H9 (cell line): ENCODE measurements around the gene MYLK3. TPM values are rescaled to one million over a fixed set of nuclear protein-coding genes. Genes with fewer than 3 reads are reported as not detected.

Source experiments
- DNase-seq: peaks from one replicate; pipeline ENCODE4 v3.0.0-alpha.2; 2017
- H2AFZ ChIP-seq: one replicate; pipeline ENCODE4 v1.6.1; 2013; ENCODE audit warnings: mild to moderate bottlenecking, low read length, control low read depth, moderate library complexity
- H2AK5ac ChIP-seq: 2 replicates; pipeline ENCODE4 v1.6.1; 2013; ENCODE audit warnings: low read length, control low read depth, mixed read lengths; ENCODE audit not compliant: insufficient read length
- H2BK120ac ChIP-seq: one replicate; pipeline ENCODE4 v1.6.1; 2013; ENCODE audit warnings: low read depth, mild to moderate bottlenecking, low read length, control low read depth, inconsistent platforms; ENCODE audit not compliant: poor library complexity, severe bottlenecking
- H2BK12ac ChIP-seq: 2 replicates; pipeline ENCODE4 v1.6.1; 2013; ENCODE audit warnings: low read length, control low read depth, mixed read lengths, low read depth; ENCODE audit not compliant: insufficient read length
- H2BK15ac ChIP-seq: 2 replicates; pipeline ENCODE4 v1.6.1; 2013; ENCODE audit warnings: low read depth, low read length, control low read depth
- H2BK20ac ChIP-seq: one replicate; pipeline ENCODE4 v1.6.1; 2013; ENCODE audit warnings: low read depth, mild to moderate bottlenecking, low read length, control low read depth, inconsistent platforms; ENCODE audit not compliant: poor library complexity, severe bottlenecking
- H2BK5ac ChIP-seq: 2 replicates; pipeline ENCODE4 v1.6.1; 2013; ENCODE audit warnings: low read length, control low read depth, mixed read lengths; ENCODE audit not compliant: insufficient read length
- H3K14ac ChIP-seq: 2 replicates; pipeline ENCODE4 v1.6.1; 2013; ENCODE audit warnings: low read length, control low read depth; ENCODE audit not compliant: insufficient read depth
- H3K18ac ChIP-seq: 2 replicates; pipeline ENCODE4 v1.6.1; 2013; ENCODE audit warnings: low read depth, mild to moderate bottlenecking, mixed read lengths, low read length, control low read depth; ENCODE audit not compliant: insufficient read length
- H3K23ac ChIP-seq: 2 replicates; pipeline ENCODE4 v1.6.1; 2013; ENCODE audit warnings: low read length, control low read depth, mixed read lengths, low read depth; ENCODE audit not compliant: insufficient read length
- H3K23me2 ChIP-seq: 2 replicates; pipeline ENCODE4 v1.6.1; 2013; ENCODE audit warnings: low read depth, mild to moderate bottlenecking, mixed read lengths, low read length, control low read depth; ENCODE audit not compliant: insufficient read length, poor library complexity, severe bottlenecking
- H3K27ac ChIP-seq: 2 replicates; pipeline ENCODE4 v1.5.1; 2013; ENCODE audit warnings: low read length, control low read depth, mixed read lengths, low read depth; ENCODE audit not compliant: insufficient read length
- H3K27me3 ChIP-seq: 2 replicates; pipeline ENCODE4 v1.6.1; 2013; ENCODE audit warnings: low read length, control low read depth, inconsistent platforms; ENCODE audit not compliant: insufficient read depth
- H3K4ac ChIP-seq: 2 replicates; pipeline ENCODE4 v1.6.1; 2013; ENCODE audit warnings: low read depth, mild to moderate bottlenecking, control low read depth, inconsistent platforms, low read length, moderate library complexity
- H3K4me1 ChIP-seq: 2 replicates; pipeline ENCODE4 v1.6.1; 2013; ENCODE audit warnings: low read length, control low read depth, inconsistent platforms; ENCODE audit not compliant: insufficient read depth
- H3K4me2 ChIP-seq: 2 replicates; pipeline ENCODE4 v1.6.1; 2013; ENCODE audit warnings: low read length, control low read depth, mixed read lengths; ENCODE audit not compliant: insufficient read length, insufficient read depth
- H3K56ac ChIP-seq: 2 replicates; pipeline ENCODE4 v1.6.1; 2013; ENCODE audit warnings: low read depth, mild to moderate bottlenecking, mixed read lengths, low read length, control low read depth; ENCODE audit not compliant: insufficient read length
- H3K79me1 ChIP-seq: 2 replicates; pipeline ENCODE4 v1.6.1; 2013; ENCODE audit warnings: low read depth, mild to moderate bottlenecking, moderate library complexity, low read length, control low read depth, inconsistent platforms; ENCODE audit not compliant: insufficient read depth, poor library complexity, severe bottlenecking
- H3K79me2 ChIP-seq: 2 replicates; pipeline ENCODE4 v1.6.1; 2013; ENCODE audit warnings: low read length, control low read depth, inconsistent platforms; ENCODE audit not compliant: insufficient read depth
- H3K9ac ChIP-seq: 2 replicates; pipeline ENCODE4 v1.6.1; 2013; ENCODE audit warnings: low read length, control low read depth, mixed read lengths; ENCODE audit not compliant: insufficient read length; ENCODE audit errors: extremely low read depth
- H3K9me3 ChIP-seq: one replicate; pipeline ENCODE4 v1.6.1; 2013; ENCODE audit warnings: low read depth, low read length, inconsistent platforms; ENCODE audit not compliant: control insufficient read depth
- H3T11ph ChIP-seq: one replicate; pipeline ENCODE4 v1.6.1; 2013; ENCODE audit warnings: mild to moderate bottlenecking, low read length, control low read depth, inconsistent platforms
- H4K20me1 ChIP-seq: one replicate; pipeline ENCODE4 v1.6.1; 2013; ENCODE audit not compliant: control insufficient read depth, insufficient read length, insufficient read depth
- H4K5ac ChIP-seq: 2 replicates; pipeline ENCODE4 v1.6.1; 2013; ENCODE audit warnings: low read depth, mild to moderate bottlenecking, mixed read lengths, low read length, control low read depth; ENCODE audit not compliant: insufficient read length
- H4K8ac ChIP-seq: replicated peaks from 2 replicates; pipeline ENCODE4 v1.6.1; 2013; ENCODE audit warnings: low read length, control low read depth, mixed read lengths, low read depth; ENCODE audit not compliant: insufficient read length
- H4K91ac ChIP-seq: 2 replicates; pipeline ENCODE4 v1.6.1; 2013; ENCODE audit warnings: low read depth, mild to moderate bottlenecking, moderate library complexity, mixed read lengths, low read length, control low read depth; ENCODE audit not compliant: insufficient read length
- H3K27ac Mint-ChIP-seq, 3 experiments: 2 replicates in 2 of 3; 3 replicates in 1 of 3; pipeline ENCODE4 v1.8.0; 2020 to 2021; ENCODE audit warnings: mixed read lengths in 3 of 3, mild to moderate bottlenecking in 1 of 3, moderate library complexity in 1 of 3
- H3K27me3 Mint-ChIP-seq: 2 replicates; pipeline ENCODE4 v1.8.0; 2021; ENCODE audit warnings: low read depth, mild to moderate bottlenecking, moderate library complexity, mixed read lengths
- H3K36me3 Mint-ChIP-seq, 3 experiments: 2 replicates in 2 of 3; 3 replicates in 1 of 3; pipeline ENCODE4 v1.8.0; 2020 to 2021; ENCODE audit warnings: low read depth in 3 of 3, mixed read lengths in 3 of 3; ENCODE audit not compliant: insufficient read depth in 1 of 3
- H3K4me1 Mint-ChIP-seq, 2 experiments: 2 replicates each; pipeline ENCODE4 v1.8.0; 2020; ENCODE audit warnings: mixed read lengths in 2 of 2
- H3K4me3 Mint-ChIP-seq, 2 experiments: 2 replicates in 1 of 2; 3 replicates in 1 of 2; pipeline ENCODE4 v1.8.0; 2020 to 2021; ENCODE audit warnings: mild to moderate bottlenecking in 2 of 2, mixed read lengths in 2 of 2, moderate library complexity in 1 of 2
- H3K9me3 Mint-ChIP-seq, 2 experiments: 2 replicates in 1 of 2; 3 replicates in 1 of 2; pipeline ENCODE4 v1.8.0; 2020; ENCODE audit warnings: mild to moderate bottlenecking in 2 of 2, mixed read lengths in 2 of 2, moderate library complexity in 1 of 2
- WGBS: extraction: QIAGEN DNeasy Blood & Tissue Kit; methylation state at CpG from one replicate; pipeline ENCODE4 v1.1.7; 2013; ENCODE audit warnings: missing lambda C conversion rate, low lambda C conversion rate, mixed read lengths; ENCODE audit not compliant: insufficient read length; ENCODE audit errors: extremely low coverage; 5-methylcytosine and 5-hydroxymethylcytosine counted together
- total RNA-seq: library from RNA; stranded (reverse); gene quantifications from 2 replicates; pipeline ENCODE4 v1.2.1, GENCODE V29; 2021
- TF ChIP-seq, protein P1 (sequence below): fragments of 200-600 bp; sonication (generic); conservative IDR thresholded peaks from 3 replicates; pipeline ENCODE4 v1.8.0; 2021; ENCODE audit warnings: antibody characterized with exemption, mild to moderate bottlenecking

MYLK3 gene
- total RNA-seq, 1 experiment from 2014 or later: 0.90 TPM

DNA sequence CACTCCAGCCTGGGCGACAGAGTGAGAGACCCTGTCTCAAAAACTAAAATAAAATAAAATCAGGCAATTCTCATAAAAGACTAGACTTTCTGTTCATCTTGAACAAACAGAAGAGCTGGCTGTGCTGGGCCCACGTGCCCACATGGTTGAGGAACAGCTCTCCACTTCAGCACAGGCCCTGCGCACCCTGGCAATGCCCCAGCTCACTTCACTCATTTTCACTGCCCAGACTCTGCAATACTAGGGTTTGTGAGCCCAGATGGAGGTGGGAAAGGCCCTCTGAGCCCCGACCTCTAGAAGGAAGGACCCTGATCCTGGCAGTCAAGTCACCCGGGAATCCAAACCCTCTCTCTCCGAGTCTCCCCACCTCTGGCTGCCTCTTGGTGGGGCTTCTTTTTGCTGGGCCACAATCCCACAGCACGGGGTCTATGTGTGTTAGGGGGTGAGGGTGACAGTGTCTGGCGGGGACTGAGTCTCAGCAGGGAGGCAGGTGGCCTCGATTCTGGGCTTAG, 14.8 kb downstream of the MYLK3 start:
- Histone ChIP-seq H3K4me2 (no peak overlapping the region), H2AK5ac (no peak overlapping the region), H2BK12ac (no peak overlapping the region), H3K79me2 (no peaks in the 10 kb centered on the region), H2BK15ac (no peak overlapping the region), H2BK5ac (no peak overlapping the region), H2AFZ (no peak overlapping the region), H3K56ac (no peak overlapping the region), H2BK120ac (no peak overlapping the region), H3K79me1 (no peaks in the 10 kb centered on the region), H3K4ac (no peak overlapping the region), H4K20me1 (no peaks in the 10 kb centered on the region), H4K8ac (no peak overlapping the region), H3K27me3 (no peaks in the 10 kb centered on the region), H3T11ph (no peak overlapping the region), H3K4me1 (no peaks in the 10 kb centered on the region), H2BK20ac (no peak overlapping the region), H3K9ac (no peak overlapping the region), H3K23ac (no peak overlapping the region), H3K23me2 (no peaks in the 10 kb centered on the region), H3K27ac (no peak overlapping the region), H3K9me3 (no peaks in the 10 kb centered on the region), H3K18ac (no peak overlapping the region), H4K91ac (no peak overlapping the region), H3K14ac (no peak overlapping the region), H4K5ac (no peak overlapping the region)
- WGBS: no CpG with 5 or more reads among the region's 9 CpGs
- TF ChIP-seq, protein P1, sequence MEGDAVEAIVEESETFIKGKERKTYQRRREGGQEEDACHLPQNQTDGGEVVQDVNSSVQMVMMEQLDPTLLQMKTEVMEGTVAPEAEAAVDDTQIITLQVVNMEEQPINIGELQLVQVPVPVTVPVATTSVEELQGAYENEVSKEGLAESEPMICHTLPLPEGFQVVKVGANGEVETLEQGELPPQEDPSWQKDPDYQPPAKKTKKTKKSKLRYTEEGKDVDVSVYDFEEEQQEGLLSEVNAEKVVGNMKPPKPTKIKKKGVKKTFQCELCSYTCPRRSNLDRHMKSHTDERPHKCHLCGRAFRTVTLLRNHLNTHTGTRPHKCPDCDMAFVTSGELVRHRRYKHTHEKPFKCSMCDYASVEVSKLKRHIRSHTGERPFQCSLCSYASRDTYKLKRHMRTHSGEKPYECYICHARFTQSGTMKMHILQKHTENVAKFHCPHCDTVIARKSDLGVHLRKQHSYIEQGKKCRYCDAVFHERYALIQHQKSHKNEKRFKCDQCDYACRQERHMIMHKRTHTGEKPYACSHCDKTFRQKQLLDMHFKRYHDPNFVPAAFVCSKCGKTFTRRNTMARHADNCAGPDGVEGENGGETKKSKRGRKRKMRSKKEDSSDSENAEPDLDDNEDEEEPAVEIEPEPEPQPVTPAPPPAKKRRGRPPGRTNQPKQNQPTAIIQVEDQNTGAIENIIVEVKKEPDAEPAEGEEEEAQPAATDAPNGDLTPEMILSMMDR: no peak
- Mint-ChIP-seq H3K4me1 (no peaks in the 10 kb centered on the region), H3K9me3 (no peaks in the 10 kb centered on the region; a peak in 2 of 5 replicates), H3K27ac (0 out of 7 replicates have a peak overlapping the region, but pooled peaks of 1 of the 3 experiments have one; percentile 48), H3K27me3 (no peaks in the 10 kb centered on the region; the same call in 1 of the 2 replicates), H3K36me3 (no peaks in the 10 kb centered on the region; a peak in 1 of 7 replicates), H3K4me3 (no peak overlapping the region)
- DNase-seq: no peak
